GM19438 (cell line): ENCODE results near the gene C16orf96.

Experiments
- ATAC-seq: cut with Tn5 transposase; IDR thresholded peaks from one replicate; pipeline ENCODE4 v1.9.1; 2021; ENCODE audit warnings: low read depth; ENCODE audit not compliant: unreplicated experiment

Gene C16orf96

GRCh38 chr16:4613636-4614570 is 57.8 kb downstream of the C16orf96 start:
- no peak for ATAC-seq

- peak; percentile 59 for ATAC-seq
These were observed 58.6 kb downstream of the C16orf96 start, which contains the start of gene UBALD1 for GRCh38 chr16:4614571-4615383. Gene UBALD1 (minus strand): TSS chr16:4614888. CDS start chr16:4614797, 91 bp downstream.

- no peak for ATAC-seq
These were observed 59.4 kb downstream of the C16orf96 start for GRCh38 chr16:4615384-4616046.

- ATAC-seq, result peak; percentile 70
These were observed 60.1 kb downstream of the C16orf96 start for GRCh38 chr16:4616047-4616811.

GRCh38 chr16:4617880-4618279 is 61.7 kb downstream of the C16orf96 start:
- no peak for ATAC-seq

GRCh38 chr16:4618645-4619418 is 62.7 kb downstream of the C16orf96 start:
- ATAC-seq, result no peak

- no peak for ATAC-seq
These were observed 67.5 kb downstream of the C16orf96 start for GRCh38 chr16:4623593-4623992.

- ATAC-seq, result peak; percentile 68
These were observed 68.1 kb downstream of the C16orf96 start, which contains the start of gene MGRN1 for GRCh38 chr16:4624015-4624826. Gene MGRN1 (plus strand): TSS chr16:4624826. CDS start chr16:4624961, 135 bp downstream.

- peak; percentile 57 for ATAC-seq
These were observed 68.9 kb downstream of the C16orf96 start for GRCh38 chr16:4624827-4625559.

GRCh38 chr16:4625560-4626159 is 69.5 kb downstream of the C16orf96 start:
- no peak for ATAC-seq

- no peak for ATAC-seq
These were observed 70.3 kb downstream of the C16orf96 start for GRCh38 chr16:4626396-4626795.

- ATAC-seq, result no peak
These were observed 72.1 kb downstream of the C16orf96 start for GRCh38 chr16:4628283-4628682.

GRCh38 chr16:4631444-4631843 is 75.3 kb downstream of the C16orf96 start:
- ATAC-seq, result no peak

- no peak for ATAC-seq
These were observed 77.9 kb downstream of the C16orf96 start for GRCh38 chr16:4633910-4634635.

GRCh38 chr16:4634768-4635167 is 78.6 kb downstream of the C16orf96 start:
- ATAC-seq, result no peak

GRCh38 chr16:4636196-4636595 is 80.1 kb downstream of the C16orf96 start:
- no peak for ATAC-seq
